ENCODE measurements around the gene GSS. TPM values are rescaled to one million over a fixed set of nuclear protein-coding genes. Genes with fewer than 3 reads are reported as not detected.

The GSS gene
- total and polyA plus RNA-seq, 2 of the 8 experiments (the other 6 are each of a cell fraction or from before 2014, with no cell fraction given), result 34.6 to 43.2 TPM

- no peak for TF ChIP-seq CHD7 (IDR thresholded peaks at IDR 0.05; ENCODE audit: insufficient replicate concordance, low read length)
- no peak for TF ChIP-seq RFX5 (IDR thresholded peaks at IDR 0.05; ENCODE audit: borderline replicate concordance, low read depth, low read length)
- no peak for TF ChIP-seq CTBP2 (IDR thresholded peaks at IDR 0.05; ENCODE audit: borderline replicate concordance, insufficient read depth, insufficient read length, low read length)
- TF ChIP-seq SAP30 (IDR thresholded peaks at IDR 0.05; ENCODE audit: insufficient read depth, insufficient replicate concordance, low read length), result no peak
- no peak for TF ChIP-seq PHF8 (conservative IDR thresholded peaks at IDR 0.05; ENCODE audit: low read depth, low read length)
- TF ChIP-seq POLR2A (IDR thresholded peaks at IDR 0.05; ENCODE audit: control extremely low read depth in 1 of 2, low read depth in 2 of 2, low read length in 2 of 2), result no peak
- no peak for TF ChIP-seq CBX5 (IDR thresholded peaks at IDR 0.05; ENCODE audit: low read depth, low read length)
- no peak for TF ChIP-seq ATF3 (IDR thresholded peaks at IDR 0.05; ENCODE audit: insufficient read depth, low read depth, low read length)
- TF ChIP-seq ATF2 (IDR thresholded peaks at IDR 0.05; ENCODE audit: low read length), result no peak
Measured at GRCh38 chr20:34948030-34948429, 7.6 kb downstream of the GSS start (continued).

All from H1 (cell line).